Esophagus squamous epithelium (tissue), 5 donors: ENCODE results near the gene MIOS. TPM values are rescaled to one million over a fixed set of nuclear protein-coding genes. Genes with fewer than 3 reads are reported as not detected.
A peak's percentile ranks its signal among the peaks of the same experiment; 100 is the strongest.

Experiments
- DNase-seq: peaks from one replicate; lab custom pipeline; 2025; lab: John Stamatoyannopoulos, UW
- H3K27ac ChIP-seq, 4 donors: fragments of 200-600 bp; sonication (generic); one replicate each; pipeline ENCODE4 v1.5.1; 2016 to 2019; ENCODE audit warnings: mild to moderate bottlenecking in 1 of 4
- H3K27me3 ChIP-seq, 4 donors: fragments of 200-600 bp; sonication (generic); 1 replicate in 3 of 4; 2 replicates in 1 of 4; pipeline versions ENCODE4 v1.5.1 to v1.6.0; 2017 to 2021; ENCODE audit warnings: antibody characterized with exemption in 1 of 4
- H3K36me3 ChIP-seq, 3 donors: fragments of 200-600 bp; sonication (generic); one replicate each; pipeline ENCODE4 v1.5.1; 2016 to 2019
- H3K4me1 ChIP-seq, 3 donors: fragments of 200-600 bp; sonication (generic); one replicate each; pipeline ENCODE4 v1.5.1; 2017 to 2019
- H3K4me3 ChIP-seq, 4 donors: fragments of 200-600 bp; sonication (generic); 1 replicate in 3 of 4; 2 replicates in 1 of 4; pipeline ENCODE4 v1.5.1; 2016 to 2019; ENCODE audit warnings: mild to moderate bottlenecking in 2 of 4, moderate library complexity in 1 of 4
- H3K9me3 ChIP-seq, 3 donors: fragments of 200-600 bp; sonication (generic); one replicate each; pipeline ENCODE4 v1.5.1; 2016 to 2019
- CTCF ChIP-seq, 6 experiments: fragments of 450-650 bp in 4 of 6; fragments of 200-600 bp in 2 of 6; sonication (generic) in 2 of 6; IDR thresholded peaks; one replicate each; pipeline ENCODE4 v1.5.1; 2016 to 2019; ENCODE audit warnings: antibody characterized with exemption in 6 of 6, mild to moderate bottlenecking in 4 of 6, moderate library complexity in 4 of 6
- POLR2A ChIP-seq, 4 donors: fragments of 450-650 bp; IDR thresholded peaks; one replicate each; pipeline ENCODE4 v1.6.1; 2017; ENCODE audit warnings: antibody characterized with exemption in 4 of 4, mild to moderate bottlenecking in 4 of 4, moderate library complexity in 3 of 4
- WGBS, 2 donors: methylation state at CpG; one replicate each; pipeline ENCODE4 v1.1.5; 2018; 5-methylcytosine and 5-hydroxymethylcytosine counted together
- intact Hi-C: fragments of 100-400 bp; cut with DNase I; formaldehyde crosslinking; loops from one replicate; pipeline ENCODE4 v1.15.0; 2022
- total RNA-seq, 4 donors: library from RNA; depleted of rRNA; stranded (reverse); fragments of >200 nt; gene quantifications; one replicate each; pipeline ENCODE4 v1.1.0, GENCODE V29; 2016
- donor health status: DM: yes; HTN: yes; CAD: no.

The MIOS gene
- total RNA-seq, 4 donors from 2014 or later = 36.5 to 62.9 (median 53.7) TPM

GRCh38 chr7:7647495-7648036 lies 80.9 kb downstream of the MIOS start:
- Histone ChIP-seq H3K27me3 (no peaks in the 10 kb centered on the region), H3K4me1 (peaks cover 0 to 6% (median 0%) of the 10 kb centered on the region in 3 donors), H3K36me3 (no peaks in the 10 kb centered on the region), H3K27ac (no peak overlapping the region), H3K9me3 (no peaks in the 10 kb centered on the region), H3K4me3 (no peak overlapping the region)
- 57 to 83% methylated on average over 5 to 6 of the region's 6 CpGs for WGBS, 2 donors
- TF ChIP-seq POLR2A (IDR thresholded peaks at IDR 0.05) (no peak), CTCF (IDR thresholded peaks at IDR 0.05) (no peak)
- DNase-seq = no peak
- intact Hi-C loops = no loop called here

GRCh38 chr7:7650682-7651206 lies 84.1 kb downstream of the MIOS start:
- no peak for TF ChIP-seq POLR2A (IDR thresholded peaks at IDR 0.05)
- no peak for TF ChIP-seq CTCF (IDR thresholded peaks at IDR 0.05)
- no peaks in the 10 kb centered on the region for H3K9me3 ChIP-seq
- peaks cover 0 to 4% (median 0%) of the 10 kb centered on the region in 3 donors for H3K4me1 ChIP-seq
- no peak overlapping the region for H3K4me3 ChIP-seq
- 62 to 93% methylated on average over 2 of the region's 2 CpGs for WGBS, 2 donors
- DNase-seq = no peak
- H3K36me3 ChIP-seq = no peaks in the 10 kb centered on the region
- intact Hi-C loops = no loop called here
- H3K27me3 ChIP-seq = no peaks in the 10 kb centered on the region
- H3K27ac ChIP-seq = no peak overlapping the region

- Histone ChIP-seq H3K27me3 (no peaks in the 10 kb centered on the region), H3K4me1 (peaks cover 0 to 4% (median 0%) of the 10 kb centered on the region in 3 donors), H3K36me3 (no peaks in the 10 kb centered on the region), H3K27ac (no peak overlapping the region), H3K9me3 (no peaks in the 10 kb centered on the region), H3K4me3 (no peak overlapping the region)
- 61 to 91% methylated on average over 3 of the region's 3 CpGs for WGBS, 2 donors
- no peak for TF ChIP-seq POLR2A (IDR thresholded peaks at IDR 0.05)
- no peak for TF ChIP-seq CTCF (IDR thresholded peaks at IDR 0.05)
- intact Hi-C loops = no loop called here
- no peak for DNase-seq
Measured at GRCh38 chr7:7651479-7651878, 84.8 kb downstream of the MIOS start.

GRCh38 chr7:7652798-7653540 lies 86.3 kb downstream of the MIOS start:
- Histone ChIP-seq H3K27me3 (no peaks in the 10 kb centered on the region), H3K36me3 (no peaks in the 10 kb centered on the region), H3K4me3 (no peak overlapping the region), H3K27ac (no peak overlapping the region), H3K9me3 (no peaks in the 10 kb centered on the region), H3K4me1 (peaks cover 0 to 4% (median 0%) of the 10 kb centered on the region in 3 donors)
- intact Hi-C loops = no loop called here
- TF ChIP-seq POLR2A (IDR thresholded peaks at IDR 0.05) (no peak), CTCF (IDR thresholded peaks at IDR 0.05) (no peak)
- WGBS, 2 donors = 75 to 78% methylated on average over 1 of the region's 1 CpG
- no peak for DNase-seq

- no peak for TF ChIP-seq POLR2A (IDR thresholded peaks at IDR 0.05)
- peak in 4 of 6 experiments; percentile 19 to 47 (median 32) for TF ChIP-seq CTCF (IDR thresholded peaks at IDR 0.05)
- no peaks in the 10 kb centered on the region for H3K27me3 ChIP-seq
- intact Hi-C loops = no loop called here
Measured at GRCh38 chr7:7653593-7654187, 87.0 kb downstream of the MIOS start.

More at GRCh38 chr7:7653593-7654187, 87.0 kb downstream of the MIOS start:
- Histone ChIP-seq H3K36me3 (no peaks in the 10 kb centered on the region), H3K9me3 (no peaks in the 10 kb centered on the region), H3K4me3 (no peak overlapping the region), H3K4me1 (peaks cover 0 to 4% (median 0%) of the 10 kb centered on the region in 3 donors), H3K27ac (no peak overlapping the region)
- no peak for DNase-seq
- 69 to 78% methylated on average over 3 of the region's 3 CpGs for WGBS, 2 donors
